Measurements from ENCODE around the gene PHACTR3. TPM values are rescaled to one million over a fixed set of nuclear protein-coding genes. Genes with fewer than 3 reads are reported as not detected.

The PHACTR3 gene
- total RNA-seq, 1 donor: not detected

DNA sequence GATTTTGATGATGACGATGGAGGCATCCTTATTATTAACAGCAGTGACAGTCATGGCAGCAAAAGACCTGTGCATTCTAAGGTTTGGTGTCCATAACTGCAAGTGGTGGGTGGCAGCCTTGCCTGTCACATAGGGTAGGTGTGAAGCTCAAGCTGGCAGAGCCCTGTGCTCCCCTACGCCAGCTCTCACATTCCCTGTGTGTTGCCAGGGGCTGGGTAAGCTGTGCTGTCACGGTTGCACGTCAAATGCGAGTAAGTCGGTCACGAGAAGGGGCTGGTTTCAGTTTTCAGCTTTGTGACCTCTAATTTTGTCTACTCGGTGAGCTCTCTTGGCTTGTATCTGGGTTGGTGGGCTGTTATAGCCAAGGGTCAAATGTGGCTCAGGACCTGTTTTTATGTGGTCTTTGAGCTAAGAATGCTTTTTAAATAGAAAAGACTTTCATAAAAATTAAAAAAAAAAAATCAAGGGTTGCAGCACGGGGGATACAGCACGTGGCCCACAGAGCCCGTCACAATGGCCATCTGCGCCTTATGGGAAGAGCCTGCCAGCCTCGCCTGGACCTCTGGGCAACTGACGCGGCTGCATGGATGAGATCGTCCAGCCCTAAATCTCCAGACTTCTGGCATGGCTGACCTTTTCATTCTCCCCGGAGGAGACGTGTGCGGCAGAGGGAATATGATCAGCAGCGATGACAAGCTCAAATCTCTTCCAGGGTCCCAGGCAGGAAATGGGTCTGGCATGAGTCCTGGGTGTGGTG lies 148.5 kb downstream of the PHACTR3 start:
- Histone ChIP-seq H3K36me3 (ENCODE audit: insufficient read depth, low read length) (no peaks in the 10 kb centered on the region), H3K9me3 (ENCODE audit: low read depth, low read length) (no peaks in the 10 kb centered on the region), H3K4me2 (ENCODE audit: insufficient read depth, low read length) (no peak overlapping the region), H3K4me3 (ENCODE audit: insufficient read depth, low read length) (no peak overlapping the region), H3K27me3 (ENCODE audit: insufficient read depth, low read length) (peaks cover 4% of the 10 kb centered on the region), H4K20me1 (ENCODE audit: insufficient read depth, low read length) (no peaks in the 10 kb centered on the region), H2AFZ (ENCODE audit: low read length) (no peak overlapping the region), H3K4me1 (ENCODE audit: insufficient read depth, low read length) (peaks cover 3% of the 10 kb centered on the region), H3K27ac (ENCODE audit: low read depth, low read length) (no peak overlapping the region), H3K79me2 (ENCODE audit: insufficient read depth, low read length) (no peaks in the 10 kb centered on the region)
- TF ChIP-seq, protein P1, sequence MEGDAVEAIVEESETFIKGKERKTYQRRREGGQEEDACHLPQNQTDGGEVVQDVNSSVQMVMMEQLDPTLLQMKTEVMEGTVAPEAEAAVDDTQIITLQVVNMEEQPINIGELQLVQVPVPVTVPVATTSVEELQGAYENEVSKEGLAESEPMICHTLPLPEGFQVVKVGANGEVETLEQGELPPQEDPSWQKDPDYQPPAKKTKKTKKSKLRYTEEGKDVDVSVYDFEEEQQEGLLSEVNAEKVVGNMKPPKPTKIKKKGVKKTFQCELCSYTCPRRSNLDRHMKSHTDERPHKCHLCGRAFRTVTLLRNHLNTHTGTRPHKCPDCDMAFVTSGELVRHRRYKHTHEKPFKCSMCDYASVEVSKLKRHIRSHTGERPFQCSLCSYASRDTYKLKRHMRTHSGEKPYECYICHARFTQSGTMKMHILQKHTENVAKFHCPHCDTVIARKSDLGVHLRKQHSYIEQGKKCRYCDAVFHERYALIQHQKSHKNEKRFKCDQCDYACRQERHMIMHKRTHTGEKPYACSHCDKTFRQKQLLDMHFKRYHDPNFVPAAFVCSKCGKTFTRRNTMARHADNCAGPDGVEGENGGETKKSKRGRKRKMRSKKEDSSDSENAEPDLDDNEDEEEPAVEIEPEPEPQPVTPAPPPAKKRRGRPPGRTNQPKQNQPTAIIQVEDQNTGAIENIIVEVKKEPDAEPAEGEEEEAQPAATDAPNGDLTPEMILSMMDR (IDR thresholded peaks at IDR 0.05; ENCODE audit: extremely low read depth, low read depth, low read length): no peak
- no peak for DNase-seq (ENCODE audit: insufficient read length, low spot score, missing footprints)

DNA sequence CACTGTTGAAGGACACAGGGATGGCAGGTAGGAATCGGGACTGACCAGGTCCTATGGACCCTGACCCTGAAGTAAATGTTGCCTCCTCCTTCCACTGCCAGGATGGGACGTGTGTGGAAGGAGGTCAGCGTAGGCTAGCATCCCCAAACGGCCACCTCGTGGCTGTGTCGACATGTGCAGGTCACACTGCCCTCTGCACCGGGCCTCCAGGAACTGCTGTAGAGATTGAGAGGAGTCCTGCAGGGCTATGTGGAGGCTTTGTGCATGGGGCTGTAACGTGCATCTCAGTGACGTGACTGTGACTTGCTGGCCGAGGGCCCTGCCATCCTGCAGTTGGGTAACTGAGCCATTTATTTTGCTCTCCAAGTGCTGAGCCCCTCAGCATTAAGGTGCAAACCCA lies 149.5 kb downstream of the PHACTR3 start:
- H2AFZ ChIP-seq (ENCODE audit: low read length): no peak overlapping the region
- H3K27ac ChIP-seq (ENCODE audit: low read depth, low read length): no peak overlapping the region
- peaks cover 4% of the 10 kb centered on the region for H3K27me3 ChIP-seq (ENCODE audit: insufficient read depth, low read length)
- no peaks in the 10 kb centered on the region for H3K36me3 ChIP-seq (ENCODE audit: insufficient read depth, low read length)
- H3K9me3 ChIP-seq (ENCODE audit: low read depth, low read length): no peaks in the 10 kb centered on the region
- H3K79me2 ChIP-seq (ENCODE audit: insufficient read depth, low read length): no peaks in the 10 kb centered on the region
- no peak overlapping the region for H3K4me2 ChIP-seq (ENCODE audit: insufficient read depth, low read length)
- no peaks in the 10 kb centered on the region for H4K20me1 ChIP-seq (ENCODE audit: insufficient read depth, low read length)
- TF ChIP-seq, protein P1 (IDR thresholded peaks at IDR 0.05; ENCODE audit: extremely low read depth, low read depth, low read length): no peak
- DNase-seq (ENCODE audit: insufficient read length, low spot score, missing footprints): no peak
- H3K4me1 ChIP-seq (ENCODE audit: insufficient read depth, low read length): peaks cover 3% of the 10 kb centered on the region
- H3K4me3 ChIP-seq (ENCODE audit: insufficient read depth, low read length): no peak overlapping the region

DNA sequence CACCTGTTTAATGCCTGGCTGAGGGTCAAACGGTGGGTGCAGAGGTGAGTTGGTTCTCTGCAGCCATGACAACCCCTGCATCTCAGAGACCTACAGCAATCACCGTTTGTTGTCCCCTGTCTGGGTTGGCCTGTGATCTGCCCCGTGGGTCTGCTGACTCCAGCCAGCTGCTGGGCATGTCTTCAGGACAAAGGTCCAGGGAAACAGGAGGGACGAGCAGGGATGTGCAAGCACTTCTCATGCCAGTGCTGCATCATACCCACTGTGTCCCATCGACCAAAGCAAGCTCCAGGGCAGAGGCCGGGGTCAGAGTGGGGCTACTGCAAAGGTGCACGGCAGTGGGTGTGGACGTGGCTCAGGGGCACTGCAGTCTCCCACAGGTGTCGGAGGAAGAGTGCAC lies 150.2 kb downstream of the PHACTR3 start:
- Histone ChIP-seq H3K4me3 (ENCODE audit: insufficient read depth, low read length) (no peak overlapping the region), H2AFZ (ENCODE audit: low read length) (no peak overlapping the region), H3K36me3 (ENCODE audit: insufficient read depth, low read length) (no peaks in the 10 kb centered on the region), H4K20me1 (ENCODE audit: insufficient read depth, low read length) (no peaks in the 10 kb centered on the region), H3K4me2 (ENCODE audit: insufficient read depth, low read length) (no peak overlapping the region), H3K79me2 (ENCODE audit: insufficient read depth, low read length) (no peaks in the 10 kb centered on the region), H3K4me1 (ENCODE audit: insufficient read depth, low read length) (no peaks in the 10 kb centered on the region), H3K27me3 (ENCODE audit: insufficient read depth, low read length) (peaks cover 4% of the 10 kb centered on the region), H3K27ac (ENCODE audit: low read depth, low read length) (no peak overlapping the region), H3K9me3 (ENCODE audit: low read depth, low read length) (no peaks in the 10 kb centered on the region)
- DNase-seq (ENCODE audit: insufficient read length, low spot score, missing footprints): no peak
- TF ChIP-seq, protein P1 (IDR thresholded peaks at IDR 0.05; ENCODE audit: extremely low read depth, low read depth, low read length): no peak

DNA sequence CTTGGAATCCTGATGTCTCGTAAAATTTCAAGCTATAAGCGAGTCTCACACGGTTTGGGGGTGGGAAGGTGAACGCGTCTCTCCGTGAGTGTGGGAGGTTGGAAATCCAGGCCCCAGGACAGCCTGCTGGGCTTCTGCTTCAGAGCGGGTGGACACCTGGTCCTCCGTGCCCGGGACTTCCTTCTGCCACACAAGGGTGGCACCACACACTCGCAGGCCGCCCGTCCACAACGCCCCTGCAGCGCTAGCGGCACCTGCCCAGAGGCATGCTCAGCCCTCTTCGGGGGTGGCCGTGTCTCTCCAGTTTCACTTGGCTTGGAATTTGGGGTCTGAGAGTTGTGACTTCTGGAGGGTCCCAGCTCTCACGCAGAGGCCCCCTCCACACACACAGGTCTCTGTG lies 151.9 kb downstream of the PHACTR3 start:
- Histone ChIP-seq H3K4me1 (ENCODE audit: insufficient read depth, low read length) (no peaks in the 10 kb centered on the region), H3K4me3 (ENCODE audit: insufficient read depth, low read length) (no peak overlapping the region), H3K4me2 (ENCODE audit: insufficient read depth, low read length) (no peak overlapping the region), H4K20me1 (ENCODE audit: insufficient read depth, low read length) (no peaks in the 10 kb centered on the region), H2AFZ (ENCODE audit: low read length) (no peak overlapping the region), H3K27ac (ENCODE audit: low read depth, low read length) (no peak overlapping the region), H3K9me3 (ENCODE audit: low read depth, low read length) (no peaks in the 10 kb centered on the region), H3K79me2 (ENCODE audit: insufficient read depth, low read length) (no peaks in the 10 kb centered on the region), H3K36me3 (ENCODE audit: insufficient read depth, low read length) (no peaks in the 10 kb centered on the region), H3K27me3 (ENCODE audit: insufficient read depth, low read length) (peaks cover 4% of the 10 kb centered on the region)
- TF ChIP-seq, protein P1 (IDR thresholded peaks at IDR 0.05; ENCODE audit: extremely low read depth, low read depth, low read length): no peak
- no peak for DNase-seq (ENCODE audit: insufficient read length, low spot score, missing footprints)

Data from osteoblast (primary cell).